HL-60 (cell line): ENCODE results near the gene PPWD1.

ENCODE experiments used
- DNase-seq, 2 experiments: peaks; one replicate each; pipeline ENCODE4 v3.0.0-alpha.2; 2010 to 2020; ENCODE audit warnings: low read depth in 1 of 2, low spot score in 1 of 2
- H3K27ac ChIP-seq: fragments of 250-450 bp; sonication (Bioruptor Pico); replicated peaks from 2 replicates; pipeline ENCODE4 v1.5.1; 2020; ENCODE audit warnings: mild to moderate bottlenecking, moderate library complexity
- H3K27me3 ChIP-seq: fragments of 250-450 bp; sonication (Bioruptor Pico); 2 replicates; pipeline ENCODE4 v1.5.1; 2021; ENCODE audit warnings: mild to moderate bottlenecking, moderate library complexity; ENCODE audit not compliant: insufficient read depth, poor library complexity, severe bottlenecking
- H3K4me3 ChIP-seq: replicated peaks from 2 replicates; pipeline ENCODE4 v1.5.1; 2011; ENCODE audit warnings: mild to moderate bottlenecking, control low read depth, low read length; ENCODE audit not compliant: insufficient read depth
- CTCF ChIP-seq: IDR thresholded peaks from one replicate; pipeline ENCODE4 v1.5.1; 2011; ENCODE audit warnings: low read length, control low read depth, inconsistent platforms; ENCODE audit not compliant: insufficient read depth
- GABPA ChIP-seq: IDR thresholded peaks from 2 replicates; pipeline ENCODE4 v1.6.1; 2012; ENCODE audit warnings: low read depth
- POLR2AphosphoS5 ChIP-seq: IDR thresholded peaks from 2 replicates; pipeline ENCODE4 v1.6.1; 2012; ENCODE audit warnings: low read depth
- REST ChIP-seq: IDR thresholded peaks from 2 replicates; pipeline ENCODE4 v1.6.1; 2012; ENCODE audit warnings: low read depth; ENCODE audit not compliant: insufficient replicate concordance
- SPI1 ChIP-seq: IDR thresholded peaks from 2 replicates; pipeline ENCODE4 v1.6.1; 2012; ENCODE audit warnings: low read depth, mild to moderate bottlenecking, borderline replicate concordance

Gene PPWD1

GRCh38 chr5:65535529-65535987 is 27.5 kb upstream of the PPWD1 start:
- TF ChIP-seq SPI1, result no peak
- no peak for DNase-seq
- H3K27me3 ChIP-seq, result no peaks in the 10 kb centered on the region

GRCh38 chr5:65539827-65540226 is 23.3 kb upstream of the PPWD1 start:
- no peak for DNase-seq
- H3K4me3 ChIP-seq, result no peak overlapping the region
- H3K27ac ChIP-seq, result no peak overlapping the region
- no peaks in the 10 kb centered on the region for H3K27me3 ChIP-seq
- TF ChIP-seq GABPA (no peak), REST (no peak), SPI1 (no peak), POLR2AphosphoS5 (no peak), CTCF (no peak)

More at GRCh38 chr5:65535529-65535987, 27.5 kb upstream of the PPWD1 start:
- Histone ChIP-seq H3K4me3 (no peak overlapping the region), H3K27ac (no peak overlapping the region)

GRCh38 chr5:65544473-65544872 is 18.6 kb upstream of the PPWD1 start:
- TF ChIP-seq CTCF (no peak), GABPA (no peak), REST (no peak), SPI1 (no peak), POLR2AphosphoS5 (no peak)
- no peak for DNase-seq
- H3K27ac ChIP-seq, result no peak overlapping the region
- H3K4me3 ChIP-seq, result no peak overlapping the region
- H3K27me3 ChIP-seq, result no peaks in the 10 kb centered on the region

GRCh38 chr5:65546141-65546540 is 17.0 kb upstream of the PPWD1 start:
- H3K4me3 ChIP-seq, result no peak overlapping the region
- no peaks in the 10 kb centered on the region for H3K27me3 ChIP-seq
- no peak for DNase-seq
- no peak for TF ChIP-seq CTCF
- TF ChIP-seq GABPA, result no peak
- TF ChIP-seq POLR2AphosphoS5, result no peak
- TF ChIP-seq SPI1, result no peak
- no peak for TF ChIP-seq REST
- no peak overlapping the region for H3K27ac ChIP-seq
